Measurements from ENCODE around the gene MEIKIN. TPM values are rescaled to one million over a fixed set of nuclear protein-coding genes. Genes with fewer than 3 reads are reported as not detected.

Gene MEIKIN
- total and polyA plus RNA-seq, 2 of the 8 experiments (the other 6 are each of a cell fraction or from before 2014, with no cell fraction given) = not detected

DNA sequence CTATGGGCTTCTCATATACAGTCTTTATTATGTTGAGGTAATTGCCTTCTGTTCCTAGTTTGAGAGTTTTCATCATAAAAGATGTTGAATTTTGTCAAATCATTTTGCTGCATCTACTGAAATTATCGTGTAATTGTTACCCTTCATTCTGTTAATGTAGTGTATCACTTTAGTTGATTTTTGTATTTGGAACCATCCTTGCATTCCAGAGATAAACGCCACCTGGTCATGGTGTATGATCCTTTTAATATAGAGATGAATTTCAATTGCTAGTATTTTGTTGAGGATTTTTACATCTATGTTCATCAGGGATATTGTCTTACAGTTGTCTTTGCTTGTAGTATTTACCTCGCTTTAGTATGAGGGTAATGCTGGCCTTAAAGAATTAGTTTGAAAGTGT, 19.3 kb downstream of the MEIKIN start:
- H2AK5ac ChIP-seq (ENCODE audit: low read depth, low read length) = no peak overlapping the region
- peaks cover 3 to 8% of the 10 kb centered on the region in 2 experiments; a peak in 2 of 4 replicates for H3K9me3 ChIP-seq (ENCODE audit: insufficient read depth in 2 of 2, low read depth in 1 of 2, low read length in 1 of 2)
- H3K56ac ChIP-seq (replicated peaks; ENCODE audit: insufficient read length, low read depth, low read length) = no peak overlapping the region
- H2BK5ac ChIP-seq (ENCODE audit: low read depth, low read length) = no peak overlapping the region
- no peaks in the 10 kb centered on the region for H4K20me1 ChIP-seq (replicated peaks in 1 of 2; ENCODE audit: control insufficient read depth in 1 of 2, insufficient read depth in 2 of 2, low read length in 2 of 2)
- no peaks in the 10 kb centered on the region for H3K36me3 ChIP-seq (ENCODE audit: control insufficient read depth in 2 of 4, insufficient read depth in 4 of 4, low read length in 3 of 4)
- H3K4me2 ChIP-seq (ENCODE audit: insufficient read depth in 1 of 2, low read depth in 2 of 2, low read length in 2 of 2) = no peak overlapping the region
- H2BK20ac ChIP-seq (ENCODE audit: low read length) = no peak overlapping the region
- H3K4me3 ChIP-seq (ENCODE audit: extremely low read depth in 1 of 4, insufficient read depth in 2 of 4, low read depth in 3 of 4, low read length in 4 of 4) = no peak overlapping the region
- no peak overlapping the region for H3K18ac ChIP-seq (ENCODE audit: extremely low read depth, low read length)
- H3K4ac ChIP-seq (replicated peaks; ENCODE audit: insufficient read length, low read depth, low read length) = no peak overlapping the region
- TF ChIP-seq SAP30 (IDR thresholded peaks at IDR 0.05; ENCODE audit: insufficient read depth, insufficient replicate concordance, low read length) (no peak), RAD21 (IDR thresholded peaks at IDR 0.05 in 1 of 2, conservative IDR thresholded peaks at IDR 0.05 in 1 of 2; ENCODE audit: low read depth in 2 of 2, low read length in 2 of 2) (no peak), KDM1A (IDR thresholded peaks at IDR 0.05; ENCODE audit: borderline replicate concordance, low read length) (no peak), SP4 (IDR thresholded peaks at IDR 0.05; ENCODE audit: low read length) (no peak), MAFK (IDR thresholded peaks at IDR 0.05; ENCODE audit: low read depth, low read length) (no peak), RNF2 (IDR thresholded peaks at IDR 0.05; ENCODE audit: borderline replicate concordance, low read depth, low read length, missing control alignments, poor library complexity, severe bottlenecking) (no peak), SIN3A (conservative IDR thresholded peaks at IDR 0.05 in 1 of 2, IDR thresholded peaks at IDR 0.05 in 1 of 2; ENCODE audit: low read depth in 1 of 2, low read length in 2 of 2) (no peak), BRCA1 (IDR thresholded peaks at IDR 0.05; ENCODE audit: low read depth, low read length) (no peak), FOSL1 (IDR thresholded peaks at IDR 0.05; ENCODE audit: insufficient read depth, low read depth, low read length) (no peak), POU5F1 (IDR thresholded peaks at IDR 0.05; ENCODE audit: low read depth, low read length) (no peak), KDM5A (IDR thresholded peaks at IDR 0.05; ENCODE audit: low read length) (no peak), CBX8 (IDR thresholded peaks at IDR 0.05; ENCODE audit: borderline replicate concordance, low read depth, low read length) (no peak), POLR2AphosphoS5 (IDR thresholded peaks at IDR 0.05; ENCODE audit: low read depth, low read length) (no peak)
- no peaks in the 10 kb centered on the region for H3K23me2 ChIP-seq (ENCODE audit: low read depth, low read length)
- H3K79me2 ChIP-seq (ENCODE audit: control insufficient read depth in 1 of 2, insufficient read depth in 2 of 2, low read length in 2 of 2) = no peaks in the 10 kb centered on the region
- no peak overlapping the region for H4K91ac ChIP-seq (replicated peaks; ENCODE audit: insufficient read length, low read length)
- no peak overlapping the region for H3K14ac ChIP-seq (ENCODE audit: insufficient read length)
- DNase-seq (ENCODE audit: low read depth in 1 of 2, low spot score in 2 of 2) (no peak), FAIRE-seq (no peak)
- H2AFZ ChIP-seq (ENCODE audit: low read length) = no peak overlapping the region
- H2BK120ac ChIP-seq (replicated peaks; ENCODE audit: low read depth, low read length) = no peak overlapping the region
- ChIA-PET POLR2A (ENCODE audit: partially characterized antibody) (no interaction called here), CTCF (ENCODE audit: partially characterized antibody) (no interaction called here)
- no peak overlapping the region for H2BK12ac ChIP-seq (ENCODE audit: low read depth, low read length)
- no peak overlapping the region for H3K9ac ChIP-seq (replicated peaks in 1 of 4; ENCODE audit: extremely low read depth in 1 of 4, low read depth in 3 of 4, low read length in 3 of 4)
- H4K5ac ChIP-seq (ENCODE audit: insufficient read length, low read depth, low read length) = no peak overlapping the region
- H3K79me1 ChIP-seq (ENCODE audit: low read depth, low read length) = no peaks in the 10 kb centered on the region
- no peak overlapping the region for H3K27ac ChIP-seq (ENCODE audit: low read depth, low read length)
- no peak overlapping the region for H3K23ac ChIP-seq (ENCODE audit: insufficient read length)
- H3K27me3 ChIP-seq (replicated peaks in 1 of 4; ENCODE audit: control insufficient read depth in 3 of 4, extremely low read depth in 1 of 4, insufficient read depth in 3 of 4, low read length in 3 of 4) = no peaks in the 10 kb centered on the region
- 83% methylated on average over 3 of the region's 3 CpGs; no CpG with 5 or more reads in 1 of the 2 experiments for WGBS, 2 experiments (ENCODE audit: extremely low coverage in 1 of 2, insufficient coverage in 1 of 2, insufficient read length in 1 of 2, insufficient replicate concordance in 2 of 2, low coverage in 1 of 2, low lambda C conversion rate in 2 of 2, missing lambda C conversion rate in 1 of 2)
- H3K4me1 ChIP-seq (replicated peaks in 1 of 4; ENCODE audit: control insufficient read depth in 3 of 4, insufficient read depth in 4 of 4, low read length in 3 of 4) = no peaks in the 10 kb centered on the region
- no peak overlapping the region for H2BK15ac ChIP-seq (ENCODE audit: low read length)
- H4K8ac ChIP-seq (ENCODE audit: extremely low read depth, insufficient read depth, low read length) = no peak overlapping the region
